Measurements from ENCODE around the gene HTRA2.

HTRA2 gene

DNA sequence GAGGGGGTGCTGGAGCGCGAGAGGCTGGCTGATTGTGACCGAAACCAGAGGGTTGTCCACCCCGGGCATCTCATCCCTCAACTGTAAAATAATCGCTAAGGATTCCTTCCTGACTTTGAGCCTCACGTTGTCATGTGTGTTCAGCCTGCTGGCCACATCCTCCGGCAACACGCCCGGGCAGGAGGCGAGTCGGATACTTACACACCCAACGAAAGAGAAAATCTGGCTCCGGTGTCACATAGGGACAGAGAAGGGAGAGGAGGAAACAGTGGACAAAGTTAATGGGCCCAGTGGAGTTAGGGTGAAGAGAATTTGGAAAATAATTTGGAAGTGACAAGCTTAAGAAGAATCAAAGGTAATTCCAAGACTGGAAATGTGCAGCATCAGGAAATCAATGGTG is 13.1 kb upstream of the HTRA2 start:
- DNase-seq: no peak

DNA sequence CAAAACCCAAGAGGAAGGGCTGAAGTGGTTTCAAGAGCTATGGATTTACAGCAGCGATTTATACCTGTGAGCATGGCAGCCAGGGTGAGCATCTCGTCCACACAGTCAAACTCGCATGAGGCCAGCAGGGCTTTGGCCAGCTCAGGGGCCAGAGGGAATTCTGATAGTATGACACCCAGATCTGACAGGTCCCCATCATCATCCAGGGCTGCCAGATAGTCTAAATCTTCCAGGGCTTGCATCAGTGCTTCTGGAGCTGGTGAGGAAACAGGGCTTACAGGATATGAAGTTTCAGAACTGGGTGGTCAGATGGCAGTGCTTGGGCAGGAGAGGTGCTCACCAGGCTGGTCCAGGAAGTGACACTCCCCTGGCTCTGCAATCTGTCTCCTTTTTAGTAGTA is 7.2 kb upstream of the HTRA2 start:
- no peak for DNase-seq

DNA sequence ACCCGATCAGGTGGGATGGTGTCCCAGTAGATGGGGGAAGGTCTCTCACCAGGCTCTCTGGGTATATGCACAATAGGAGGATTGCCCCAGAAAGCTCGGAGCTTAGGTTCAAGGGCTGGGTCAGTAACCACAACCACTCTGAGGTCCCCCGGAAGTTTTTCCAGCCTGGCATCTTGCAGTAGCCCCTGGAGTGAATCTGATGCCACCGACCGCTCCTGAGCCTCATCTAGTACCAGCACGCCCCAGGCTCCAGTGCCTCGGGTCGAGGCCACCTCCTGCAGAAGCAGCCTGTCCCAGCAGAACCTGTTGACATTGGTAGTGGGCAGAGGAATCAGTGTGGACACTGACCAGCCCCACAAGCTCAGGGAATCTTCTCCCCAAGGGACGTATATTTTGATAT is 5.7 kb upstream of the HTRA2 start:
- no peak for DNase-seq

DNA sequence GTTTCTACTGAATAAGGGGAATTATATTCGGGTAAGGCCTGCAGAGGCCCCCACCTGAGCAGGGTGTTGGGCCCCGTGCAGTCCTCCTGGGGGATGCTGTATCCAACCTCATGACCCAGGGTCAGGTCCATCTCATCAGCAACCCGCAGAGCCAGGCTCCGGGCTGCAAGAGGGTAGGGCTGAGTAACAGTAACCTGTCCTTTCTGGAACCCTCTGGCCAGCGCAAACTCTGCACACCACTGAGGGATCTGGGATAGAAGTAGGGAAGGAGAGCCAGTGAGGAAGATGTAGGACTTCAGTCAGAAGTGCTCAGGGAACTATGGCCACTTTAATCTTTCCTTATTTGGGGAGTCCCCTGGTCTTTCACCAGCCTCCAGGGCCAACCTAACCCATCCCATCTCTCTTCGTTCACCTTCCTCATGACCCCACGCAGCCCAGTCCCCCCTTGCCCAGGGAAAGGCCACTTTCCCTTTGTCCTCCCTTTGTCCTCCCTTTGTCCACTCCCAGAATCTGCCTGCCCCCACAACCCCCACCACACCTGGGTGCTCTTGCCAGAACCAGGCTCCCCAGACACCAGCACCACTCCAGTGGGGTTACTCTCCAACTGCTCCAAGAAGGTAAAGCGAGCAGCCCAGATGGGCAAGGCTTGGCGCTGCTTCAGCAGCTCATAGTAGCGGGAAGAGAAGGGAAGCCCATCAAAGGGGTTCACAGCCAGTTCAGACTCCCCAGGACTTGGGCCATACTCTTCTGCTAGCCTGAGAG is 4.6 kb upstream of the HTRA2 start:
- no peak for DNase-seq

DNA sequence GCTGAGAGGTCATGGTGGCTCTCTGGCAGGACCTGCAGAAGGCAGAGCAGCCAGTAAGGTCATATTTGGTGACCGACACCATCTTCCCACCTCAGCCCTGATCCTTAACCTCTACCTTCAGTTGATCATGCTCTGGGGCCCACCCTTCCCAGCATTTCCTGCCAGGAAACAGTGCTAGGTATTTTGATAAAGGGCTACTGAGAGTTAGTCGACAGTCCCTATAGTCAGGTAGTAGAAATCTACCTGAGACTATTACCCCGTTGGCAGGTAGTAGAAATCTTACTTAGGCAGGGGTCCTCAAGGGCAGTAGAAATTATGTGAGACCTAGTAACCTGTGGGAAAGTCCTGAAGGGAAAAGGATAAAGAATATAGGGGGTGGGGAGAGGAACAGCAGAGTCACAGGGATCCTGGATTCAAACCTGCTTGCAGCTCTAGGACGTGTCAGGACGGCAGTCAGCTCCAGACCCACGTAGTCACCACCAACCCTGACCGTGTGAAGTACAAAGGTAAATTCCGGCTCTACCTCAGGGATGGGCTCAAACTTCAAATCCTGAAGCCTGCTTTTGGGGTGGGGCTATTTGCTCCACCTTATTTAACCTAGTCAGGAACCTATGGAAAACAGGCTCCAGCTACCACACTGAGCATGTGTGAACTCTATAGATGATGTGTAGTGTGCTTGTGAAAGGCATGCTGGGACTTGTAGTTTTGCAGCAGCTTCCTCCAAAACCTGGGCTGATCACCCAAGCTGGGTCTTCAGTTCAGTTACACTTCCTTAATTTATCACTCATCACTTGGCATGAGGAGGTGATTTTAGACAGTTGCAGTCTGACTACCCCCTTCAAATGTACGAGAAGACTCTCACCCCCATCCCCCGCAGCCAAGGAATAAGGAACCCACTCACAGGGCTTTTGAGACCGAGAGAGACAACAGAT is 3.8 kb upstream of the HTRA2 start, which contains the start of gene DQX1:
TSS of gene DQX1 (minus strand) at position 515 of the 932 bp plus-strand sequence. CDS start at position 13, 502 bp downstream.
- DNase-seq: no peak

DNA sequence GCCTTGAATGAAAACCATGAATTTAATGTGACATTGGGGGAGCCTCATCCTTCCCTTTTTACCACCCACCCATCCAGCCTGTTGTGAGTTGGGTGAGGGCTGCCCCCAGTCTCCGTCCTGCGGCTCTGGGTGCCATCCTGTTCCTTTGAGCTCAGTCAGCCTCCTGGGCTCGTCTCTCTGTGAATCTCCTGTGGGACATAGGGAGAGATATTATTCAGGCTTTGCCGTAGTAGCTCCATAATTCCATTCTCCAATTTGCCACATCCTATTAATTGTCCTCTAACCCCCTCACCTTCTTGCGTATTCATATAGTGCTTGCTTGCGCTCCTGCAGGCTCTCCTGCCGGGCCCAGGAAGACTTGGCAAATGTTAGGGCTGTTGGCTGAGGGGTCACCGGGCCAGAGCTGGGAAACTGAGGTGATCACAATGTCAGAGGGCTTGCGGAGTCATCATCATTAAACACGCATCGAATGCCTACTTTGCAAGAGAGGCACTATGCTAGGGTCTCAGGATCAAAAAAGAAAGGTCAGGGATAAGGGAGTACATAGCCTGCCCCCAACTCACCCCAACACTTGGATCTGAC is 3.0 kb upstream of the HTRA2 start:
- no peak for DNase-seq

DNA sequence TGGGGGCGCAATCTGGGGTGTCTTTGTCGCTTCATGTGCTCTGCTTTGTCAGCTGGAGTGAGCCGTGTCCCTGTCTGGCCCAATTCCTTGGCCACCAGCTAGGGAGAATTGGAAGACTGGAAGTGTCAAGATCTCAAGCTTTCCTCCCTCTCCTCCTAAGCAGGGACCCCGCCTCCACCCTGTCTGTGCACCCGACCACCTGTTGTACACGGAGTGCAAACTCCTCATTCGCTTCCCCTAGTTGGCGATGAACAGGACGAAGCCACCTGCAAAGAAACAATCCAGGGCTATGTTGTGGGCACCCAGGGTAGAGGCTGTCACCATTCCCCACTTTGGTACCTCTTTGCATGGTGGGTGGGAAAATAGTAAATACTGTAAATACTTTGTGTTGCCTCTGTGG is 2.0 kb upstream of the HTRA2 start:
- DNase-seq: no peak

DNA sequence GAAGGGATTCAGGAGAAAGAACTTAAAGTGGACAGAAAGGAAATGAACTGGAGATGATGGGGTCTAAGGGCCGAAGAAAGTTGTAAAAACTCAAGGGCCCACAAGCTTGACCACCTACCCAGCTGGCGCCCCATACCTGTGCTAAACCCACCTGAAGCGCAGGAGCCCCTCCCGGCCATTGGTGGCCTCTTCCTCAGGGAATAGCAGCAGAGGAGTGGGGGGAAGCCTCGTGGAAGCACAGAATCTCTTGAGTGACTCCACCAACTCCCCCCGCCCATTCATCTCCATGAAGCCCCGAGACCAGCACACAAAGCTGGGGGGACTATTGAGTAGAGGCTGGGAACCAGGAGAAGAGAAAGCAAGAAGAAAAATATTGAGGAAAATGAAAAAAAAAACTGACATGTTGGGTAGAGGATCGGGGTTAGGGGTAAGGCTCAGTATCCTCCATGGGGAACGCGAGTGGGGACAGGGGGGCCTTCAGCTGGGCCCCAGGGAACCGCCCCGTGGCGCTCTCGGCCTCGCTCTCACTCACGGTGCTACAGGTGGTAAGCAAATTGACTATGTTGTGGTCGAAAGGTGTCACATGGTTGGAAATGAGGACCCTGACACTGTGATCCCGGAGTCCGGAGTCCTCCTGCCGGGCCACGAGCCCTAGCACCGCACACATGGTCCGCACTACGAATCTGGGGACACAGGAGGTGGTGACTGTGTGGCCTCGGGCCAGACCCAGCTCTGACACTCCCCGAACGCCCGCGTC is 955 bp upstream of the HTRA2 start:
- peak; percentile 27 for DNase-seq

DNA sequence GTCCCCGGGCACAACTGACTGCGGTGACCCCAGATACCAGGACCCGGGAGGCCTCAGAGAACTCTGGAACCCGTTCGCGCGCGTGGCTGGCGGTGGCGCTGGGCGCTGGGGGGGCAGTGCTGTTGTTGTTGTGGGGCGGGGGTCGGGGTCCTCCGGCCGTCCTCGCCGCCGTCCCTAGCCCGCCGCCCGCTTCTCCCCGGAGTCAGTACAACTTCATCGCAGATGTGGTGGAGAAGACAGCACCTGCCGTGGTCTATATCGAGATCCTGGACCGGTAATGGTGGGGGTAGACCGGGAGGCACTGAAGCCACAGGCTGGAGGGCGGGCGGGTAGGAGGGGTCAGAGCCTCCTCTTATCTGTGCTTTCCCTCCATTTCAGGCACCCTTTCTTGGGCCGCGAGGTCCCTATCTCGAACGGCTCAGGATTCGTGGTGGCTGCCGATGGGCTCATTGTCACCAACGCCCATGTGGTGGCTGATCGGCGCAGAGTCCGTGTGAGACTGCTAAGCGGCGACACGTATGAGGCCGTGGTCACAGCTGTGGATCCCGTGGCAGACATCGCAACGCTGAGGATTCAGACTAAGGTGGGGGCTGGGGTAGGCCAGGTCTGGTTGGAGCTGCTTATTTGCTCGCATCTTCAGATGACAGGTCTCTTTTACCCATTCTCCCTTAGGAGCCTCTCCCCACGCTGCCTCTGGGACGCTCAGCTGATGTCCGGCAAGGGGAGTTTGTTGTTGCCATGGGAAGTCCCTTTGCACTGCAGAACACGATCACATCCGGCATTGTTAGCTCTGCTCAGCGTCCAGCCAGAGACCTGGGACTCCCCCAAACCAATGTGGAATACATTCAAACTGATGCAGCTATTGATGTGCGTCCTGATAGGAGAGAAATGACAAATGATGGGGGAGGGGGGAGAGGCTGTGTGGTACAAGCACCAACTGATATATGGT is 780 bp downstream of the HTRA2 start:
- DNase-seq: peak; percentile 41

DNA sequence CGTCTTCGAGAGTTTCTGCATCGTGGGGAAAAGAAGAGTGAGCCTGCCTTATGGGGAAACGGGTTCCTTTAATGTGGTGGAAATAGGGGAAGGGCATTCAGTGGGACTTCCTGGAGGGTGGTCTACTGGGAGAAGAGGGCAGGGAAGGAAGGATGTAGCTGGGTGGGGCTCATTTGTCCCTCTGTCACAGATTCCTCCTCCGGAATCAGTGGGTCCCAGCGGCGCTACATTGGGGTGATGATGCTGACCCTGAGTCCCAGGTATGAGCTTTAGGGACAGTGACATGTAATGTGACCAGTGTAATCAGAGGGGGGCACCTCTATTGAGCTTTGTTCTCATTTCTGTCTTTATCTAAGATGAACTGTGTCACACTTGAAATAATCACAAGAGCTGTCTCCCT is 1.9 kb downstream of the HTRA2 start:
- DNase-seq: no peak

DNA sequence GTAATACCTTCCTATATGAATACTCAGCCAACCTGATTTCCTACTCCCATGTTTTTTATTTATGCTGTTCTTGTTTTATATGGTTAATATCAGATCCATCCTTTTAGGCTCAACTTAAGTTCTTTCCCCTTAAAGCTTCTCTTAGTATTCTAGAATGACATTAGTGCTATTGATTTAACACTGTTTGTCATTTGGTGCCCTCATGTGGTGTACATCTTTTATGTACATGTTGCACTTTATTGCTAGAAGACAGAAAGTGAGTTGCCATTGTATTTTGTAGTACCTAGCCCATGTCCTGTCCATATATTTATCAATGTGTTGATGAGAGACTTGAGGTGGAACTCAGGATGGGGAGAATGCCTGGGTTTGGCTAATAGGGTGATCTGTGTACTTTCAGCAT is 2.5 kb downstream of the HTRA2 start:
- DNase-seq: no peak

DNA sequence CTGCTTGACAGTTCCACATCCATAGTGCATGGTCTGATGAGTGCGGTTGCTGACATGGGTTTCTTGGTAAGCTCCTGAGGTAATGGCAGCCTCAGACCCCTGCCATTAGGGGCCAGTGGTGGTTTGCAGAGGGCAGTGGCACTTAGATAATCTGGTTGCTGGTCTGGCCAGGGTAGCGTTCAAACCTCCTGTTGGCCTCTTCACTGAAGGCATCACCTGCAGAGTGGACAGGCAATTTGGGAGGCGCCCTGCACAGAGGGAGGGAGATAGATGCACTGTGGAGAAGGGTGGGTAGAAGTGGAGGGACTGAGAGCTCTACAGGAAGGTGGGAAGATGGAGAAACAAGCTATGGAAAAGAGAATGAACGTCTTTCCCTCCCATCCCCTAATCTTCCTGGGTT is 3.7 kb downstream of the HTRA2 start:
- DNase-seq: no peak

DNA sequence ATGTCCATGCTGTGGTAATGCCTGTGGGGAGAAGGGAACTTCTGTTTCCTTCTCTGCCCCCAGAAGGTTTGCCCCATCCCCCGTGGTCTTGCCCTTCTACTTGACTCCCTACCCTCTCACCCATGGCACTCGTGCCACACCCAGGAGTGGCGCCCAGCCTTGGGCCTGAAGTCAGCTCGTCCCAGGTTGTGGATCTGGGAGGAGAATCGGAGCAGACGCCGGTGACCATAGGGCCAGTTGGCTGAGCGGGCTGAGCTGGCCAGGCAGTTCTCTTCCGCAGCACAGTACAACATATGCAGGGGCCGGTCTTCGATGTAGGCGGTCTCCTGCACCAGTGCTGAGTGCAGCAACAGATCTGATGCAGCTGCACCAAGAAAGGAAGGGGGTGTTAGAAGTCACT is 4.7 kb downstream of the HTRA2 start:
- DNase-seq: no peak

DNA sequence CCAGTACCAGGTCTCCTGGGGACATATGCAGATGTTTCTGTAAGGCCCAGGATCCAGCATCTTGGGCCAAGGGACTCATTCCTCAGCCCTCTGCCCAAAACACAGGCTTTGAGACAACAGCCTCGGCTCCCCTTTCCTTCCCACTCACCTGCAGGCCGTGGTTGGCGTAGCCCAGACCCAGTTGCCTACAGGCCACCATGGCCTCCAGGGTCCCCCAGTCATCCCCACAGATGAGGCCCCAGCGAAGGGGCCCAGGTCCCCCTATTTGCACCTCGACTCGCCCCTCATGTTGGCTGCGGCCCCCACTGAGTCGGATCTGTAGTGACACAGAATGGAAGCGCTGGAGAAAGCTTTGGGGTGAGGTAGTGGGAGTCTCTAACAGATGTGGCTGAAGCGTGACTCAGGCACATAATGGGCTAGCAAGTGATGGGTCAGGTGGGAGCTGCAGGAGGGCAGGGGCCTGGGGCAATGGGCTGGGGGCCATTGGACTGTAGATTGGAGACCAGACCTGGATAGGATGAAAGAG is 5.8 kb downstream of the HTRA2 start:
- DNase-seq: no peak

DNA sequence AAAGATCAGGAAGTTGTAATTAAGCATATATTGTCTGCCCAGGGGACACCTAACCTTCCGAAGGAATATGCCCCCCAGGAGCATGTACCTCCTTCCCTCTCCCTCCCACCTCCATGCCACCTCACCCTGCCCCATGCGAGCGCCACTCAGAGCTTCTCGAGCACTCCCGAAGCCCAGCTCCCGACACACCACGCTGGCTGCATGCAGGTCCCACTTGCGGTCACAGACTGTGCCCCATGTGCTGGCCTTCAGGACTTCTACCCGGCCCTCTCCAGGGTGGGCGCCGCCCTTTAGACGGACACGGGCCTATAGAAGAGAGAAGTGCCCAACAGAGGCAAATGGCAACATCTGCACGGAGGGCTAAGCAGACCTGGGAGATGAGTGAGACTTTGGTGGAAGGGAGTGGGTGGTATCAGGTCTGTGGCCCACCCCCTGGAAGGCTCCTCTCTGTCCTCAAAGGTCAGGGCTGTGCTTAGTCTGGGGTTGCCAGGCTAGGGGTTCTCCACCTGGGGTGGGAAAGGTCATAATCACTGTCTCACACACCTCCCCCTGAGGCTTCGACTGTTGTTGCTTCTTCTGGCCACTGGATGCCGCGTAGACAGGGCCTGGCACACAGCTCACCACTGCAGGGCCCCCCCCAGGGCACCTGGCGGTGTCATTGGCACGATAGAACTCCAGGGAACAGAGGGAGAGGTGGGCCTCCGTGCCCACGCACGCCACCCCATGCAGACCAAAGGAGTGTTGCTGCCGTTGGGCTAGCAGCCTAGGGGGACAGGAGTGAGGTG is 6.6 kb downstream of the HTRA2 start:
- no peak for DNase-seq

DNA sequence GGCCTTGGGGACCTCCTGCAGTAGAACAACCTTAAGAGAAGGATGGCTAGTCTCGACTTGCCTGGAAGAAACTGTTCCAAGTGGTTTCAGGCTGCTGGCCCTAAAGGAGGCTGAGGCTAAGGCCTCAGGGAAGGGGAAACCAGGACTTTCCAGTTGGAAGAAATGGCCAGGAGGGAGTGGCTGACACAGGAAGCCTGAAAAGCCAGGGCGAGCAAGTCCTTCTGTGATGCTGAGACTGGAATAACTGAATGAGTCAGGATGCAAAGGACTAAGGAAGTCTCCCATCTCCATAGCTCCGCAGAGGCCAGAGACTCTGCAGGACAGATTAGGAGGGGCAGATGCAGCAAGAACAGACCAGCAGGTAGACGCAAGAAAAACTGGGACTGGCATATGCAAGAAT is 7.4 kb downstream of the HTRA2 start:
- DNase-seq: no peak

DNA sequence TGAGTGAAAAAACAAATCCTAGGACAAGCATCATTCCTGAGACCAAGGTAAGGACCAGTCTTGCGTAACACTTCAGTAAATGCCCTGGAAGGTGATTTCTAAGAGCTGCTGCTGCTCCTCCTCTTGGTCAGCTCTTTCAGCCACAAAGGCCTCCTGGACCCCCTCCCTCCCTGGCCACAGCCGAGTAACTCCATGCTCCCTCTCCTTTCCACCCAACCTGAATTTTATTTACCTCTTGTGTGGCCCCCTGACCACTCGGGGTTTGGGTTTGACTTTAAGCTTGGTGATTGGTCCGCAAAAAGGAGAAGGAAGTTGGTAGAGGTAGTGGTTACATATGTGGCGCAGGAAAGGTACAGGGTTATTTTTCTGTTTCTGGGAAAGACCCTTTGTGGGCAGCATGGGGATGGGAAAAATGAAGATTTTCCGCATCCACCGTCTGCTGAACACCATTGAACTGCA is 9.2 kb downstream of the HTRA2 start:
- DNase-seq: no peak

DNA sequence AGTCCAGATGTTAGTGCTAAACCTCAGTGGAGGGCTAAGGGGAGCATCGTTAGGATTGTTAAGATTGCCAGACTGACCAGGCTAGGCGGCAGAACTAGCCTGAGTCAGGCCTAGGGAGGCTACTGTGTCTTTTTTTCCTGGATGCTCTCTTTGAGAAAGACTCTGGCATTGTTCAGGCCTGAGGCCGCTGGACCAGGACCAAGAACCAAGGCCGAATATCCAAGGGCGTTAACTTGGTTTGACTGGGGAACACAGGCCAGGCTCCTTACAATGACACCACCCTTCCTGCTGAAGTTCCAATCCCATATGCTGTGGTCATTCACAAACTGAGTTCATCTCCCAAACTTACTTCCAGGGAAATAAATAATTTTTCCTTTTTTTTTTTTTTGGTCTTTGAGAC is 10.6 kb downstream of the HTRA2 start:
- DNase-seq: no peak

DNA sequence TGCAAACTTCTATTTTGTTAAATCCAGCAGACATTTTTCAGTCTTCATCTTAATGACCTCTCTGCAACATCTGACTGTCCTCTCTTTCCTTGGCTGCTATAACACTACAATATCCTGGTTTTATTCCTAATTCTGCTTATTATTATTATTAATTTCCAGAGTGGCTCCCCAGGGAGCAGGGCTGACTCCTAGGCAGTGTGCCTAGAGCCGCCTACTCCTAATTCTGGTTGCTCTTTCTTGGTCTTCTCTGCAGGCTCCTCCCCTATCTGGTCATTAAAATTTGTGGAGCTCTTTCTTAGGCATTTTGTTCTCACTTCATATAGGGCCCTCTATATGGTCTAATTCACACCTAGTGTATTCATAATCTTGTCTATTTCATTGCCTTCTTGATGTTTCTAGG is 13.2 kb downstream of the HTRA2 start:
- no peak for DNase-seq

DNA sequence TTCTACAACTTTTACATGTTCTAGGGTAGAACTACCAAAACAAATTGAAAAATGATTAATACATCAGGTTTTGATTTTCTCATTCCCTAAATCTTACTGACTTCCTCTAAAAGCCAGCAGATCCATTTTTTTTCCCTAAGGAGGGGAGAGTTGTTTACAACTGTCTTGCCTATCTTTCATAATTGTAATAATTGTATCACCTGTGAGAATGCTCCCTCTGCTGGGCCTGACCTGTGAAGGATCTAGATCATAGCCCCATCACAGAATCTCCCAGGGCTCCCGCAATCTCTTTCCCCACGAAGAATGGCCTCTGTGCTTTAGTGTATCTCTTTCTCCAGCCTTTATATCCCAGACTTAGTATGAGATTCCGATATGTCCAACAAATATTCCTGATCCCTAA is 14.9 kb downstream of the HTRA2 start:
- DNase-seq: no peak

DNA sequence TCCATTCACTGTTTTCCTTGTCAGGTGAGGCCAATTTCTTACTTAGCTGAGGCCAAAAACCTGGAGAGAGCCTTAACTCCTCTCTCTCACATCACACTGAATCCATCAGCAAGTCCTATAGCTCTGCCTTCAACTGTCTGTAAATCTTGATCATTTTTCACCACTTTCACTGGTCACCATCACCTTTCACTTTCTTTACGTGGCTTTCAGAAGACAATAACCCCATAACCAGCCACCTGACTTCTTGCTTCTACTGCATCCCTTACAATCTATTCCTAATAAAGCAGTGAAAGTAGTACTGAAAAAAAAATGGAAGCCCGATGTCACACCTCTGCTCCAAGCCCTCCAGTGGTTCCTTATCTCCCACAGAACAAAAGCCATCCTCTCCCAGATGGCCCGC is 16.3 kb downstream of the HTRA2 start:
- DNase-seq: no peak
